BLaER1 (cell line): ENCODE measurements around the gene TM4SF5.

Experiments used
- H3K27ac ChIP-seq: shearing (Covaris generic); formaldehyde crosslinking; 2 replicates; pipeline ENCODE4 v1.8.1; 2022
- H3K27me3 ChIP-seq: shearing (Covaris generic); formaldehyde crosslinking; 2 replicates; pipeline ENCODE4 v1.8.1; 2022
- H3K36me3 ChIP-seq: shearing (Covaris generic); formaldehyde crosslinking; 2 replicates; pipeline ENCODE4 v1.8.1; 2022
- H3K4me1 ChIP-seq: shearing (Covaris generic); formaldehyde crosslinking; 2 replicates; pipeline ENCODE4 v1.8.1; 2022
- H3K4me2 ChIP-seq: shearing (Covaris generic); formaldehyde crosslinking; 2 replicates; pipeline ENCODE4 v1.8.1; 2022
- H3K4me3 ChIP-seq: shearing (Covaris generic); formaldehyde crosslinking; 2 replicates; pipeline ENCODE4 v1.8.1; 2022
- H3K9ac ChIP-seq: shearing (Covaris generic); formaldehyde crosslinking; 2 replicates; pipeline ENCODE4 v1.8.1; 2022
- H3K9me3 ChIP-seq: shearing (Covaris generic); formaldehyde crosslinking; 2 replicates; pipeline ENCODE4 v1.8.1; 2022
- H4K20me1 ChIP-seq: shearing (Covaris generic); formaldehyde crosslinking; 2 replicates; pipeline ENCODE4 v1.8.1; 2022
- Cebpa-rat ChIP-seq: shearing (Covaris generic); IDR thresholded peaks from 2 replicates; pipeline ENCODE4 v1.8.1; 2022

The TM4SF5 gene, protein sequence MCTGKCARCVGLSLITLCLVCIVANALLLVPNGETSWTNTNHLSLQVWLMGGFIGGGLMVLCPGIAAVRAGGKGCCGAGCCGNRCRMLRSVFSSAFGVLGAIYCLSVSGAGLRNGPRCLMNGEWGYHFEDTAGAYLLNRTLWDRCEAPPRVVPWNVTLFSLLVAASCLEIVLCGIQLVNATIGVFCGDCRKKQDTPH

DNA sequence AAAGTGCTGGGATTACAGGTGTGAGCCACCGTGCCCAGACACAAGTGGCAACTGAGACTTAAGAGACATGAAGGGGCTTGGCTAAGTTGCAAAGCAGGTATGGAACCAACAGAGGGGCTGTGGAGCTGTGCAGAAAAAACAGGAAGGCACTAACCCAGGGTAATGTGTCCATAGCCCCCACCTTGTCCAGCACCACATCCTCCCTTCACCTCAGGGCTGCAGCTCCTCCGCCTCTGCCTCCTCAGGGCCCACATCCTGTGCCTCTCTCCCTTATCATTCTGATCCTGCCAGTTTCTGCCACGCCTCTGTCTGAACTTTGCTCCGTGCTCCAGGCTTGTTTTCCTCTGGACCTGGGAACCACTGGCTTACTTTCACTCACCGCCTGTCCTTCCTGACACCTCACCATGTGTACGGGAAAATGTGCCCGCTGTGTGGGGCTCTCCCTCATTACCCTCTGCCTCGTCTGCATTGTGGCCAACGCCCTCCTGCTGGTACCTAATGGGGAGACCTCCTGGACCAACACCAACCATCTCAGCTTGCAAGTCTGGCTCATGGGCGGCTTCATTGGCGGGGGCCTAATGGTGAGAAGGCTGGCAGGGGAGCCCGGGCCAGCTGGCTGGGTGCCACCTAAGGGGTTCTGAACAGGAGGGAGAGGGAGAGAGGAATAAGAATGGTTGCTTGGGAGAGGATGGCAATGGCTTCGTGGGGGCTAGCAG is at the start of gene TM4SF5:
Gene TM4SF5, plus strand, starts transcription at position 368 of the 716 bp plus-strand sequence. Its CDS starts 37 bp downstream, at position 405.
- Histone ChIP-seq H3K4me2 (peak within 1 kb of the TSS; percentile 73), H3K27me3 (no peaks in the 10 kb centered on the region), H3K4me3 (no peak within 1 kb of the TSS), H3K9me3 (no peaks in the 10 kb centered on the region), H3K4me1 (peaks cover 67% of the 10 kb centered on the region), H4K20me1 (no peaks in the 10 kb centered on the region), H3K27ac (peak within 1 kb of the TSS; percentile 81), H3K36me3 (no peaks in the 10 kb centered on the region), H3K9ac (no peak within 1 kb of the TSS)
- TF ChIP-seq Cebpa-rat = no peak

DNA sequence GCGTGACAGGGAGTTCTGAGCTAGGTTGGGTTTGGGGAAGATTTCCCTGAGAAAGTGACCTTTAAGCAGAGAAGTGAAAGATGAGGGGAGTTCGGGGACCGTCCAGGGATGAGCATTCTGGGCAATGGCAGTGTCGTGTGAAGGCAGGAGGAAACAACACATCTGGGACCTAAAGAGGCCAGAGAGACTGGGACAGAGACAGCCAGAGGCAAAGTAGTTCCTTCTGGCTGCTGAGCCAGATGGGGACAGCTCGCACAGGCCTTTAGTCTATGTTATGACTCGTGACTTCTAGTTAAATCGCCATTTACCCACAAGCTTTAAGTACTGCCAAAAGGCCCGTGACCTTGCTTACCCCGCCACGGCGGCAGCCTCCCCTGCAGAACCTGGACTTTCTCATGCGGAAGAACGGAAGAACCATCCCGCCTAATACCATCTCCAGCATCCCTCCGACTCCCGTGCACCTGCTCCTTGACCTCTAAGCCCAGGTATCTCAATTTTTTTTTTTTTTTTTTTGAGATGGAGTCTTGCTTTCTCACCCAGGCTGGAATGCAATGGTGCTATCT is 48.9 kb upstream of the TM4SF5 start:
- no peak for TF ChIP-seq Cebpa-rat
- Histone ChIP-seq H4K20me1 (no peaks in the 10 kb centered on the region), H3K4me3 (no peak overlapping the region), H3K4me1 (peaks cover 25% of the 10 kb centered on the region), H3K27ac (no peak overlapping the region), H3K9me3 (peaks cover 20% of the 10 kb centered on the region), H3K27me3 (no peaks in the 10 kb centered on the region), H3K9ac (no peak overlapping the region), H3K4me2 (no peak overlapping the region), H3K36me3 (peaks cover 43% of the 10 kb centered on the region)

DNA sequence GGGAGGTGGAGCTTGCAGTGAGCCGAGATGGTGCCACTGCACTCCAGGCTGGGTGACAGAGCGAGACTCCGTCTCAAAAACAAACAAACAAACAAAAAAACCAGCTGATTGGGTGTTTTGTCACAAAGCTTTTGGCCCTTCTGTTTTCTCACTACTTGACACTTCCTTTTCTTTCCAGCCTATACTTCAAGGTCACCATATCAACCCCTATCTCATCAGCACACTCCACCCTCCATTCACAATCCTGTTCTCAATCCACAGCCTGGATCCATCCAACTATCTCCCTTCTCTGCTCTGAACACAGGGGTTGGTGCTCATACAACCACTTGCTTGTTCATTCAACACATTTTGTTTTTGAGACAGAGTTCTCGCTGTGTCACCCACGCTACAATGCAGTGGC is 47.0 kb upstream of the TM4SF5 start:
- no peak overlapping the region for H3K4me2 ChIP-seq
- no peak overlapping the region for H3K9ac ChIP-seq
- H3K4me1 ChIP-seq = peaks cover 6% of the 10 kb centered on the region
- peaks cover 24% of the 10 kb centered on the region for H3K36me3 ChIP-seq
- no peak overlapping the region for H3K4me3 ChIP-seq
- no peaks in the 10 kb centered on the region for H4K20me1 ChIP-seq
- H3K27ac ChIP-seq = no peak overlapping the region
- H3K27me3 ChIP-seq = no peaks in the 10 kb centered on the region
- no peak for TF ChIP-seq Cebpa-rat
- H3K9me3 ChIP-seq = peaks cover 6% of the 10 kb centered on the region

DNA sequence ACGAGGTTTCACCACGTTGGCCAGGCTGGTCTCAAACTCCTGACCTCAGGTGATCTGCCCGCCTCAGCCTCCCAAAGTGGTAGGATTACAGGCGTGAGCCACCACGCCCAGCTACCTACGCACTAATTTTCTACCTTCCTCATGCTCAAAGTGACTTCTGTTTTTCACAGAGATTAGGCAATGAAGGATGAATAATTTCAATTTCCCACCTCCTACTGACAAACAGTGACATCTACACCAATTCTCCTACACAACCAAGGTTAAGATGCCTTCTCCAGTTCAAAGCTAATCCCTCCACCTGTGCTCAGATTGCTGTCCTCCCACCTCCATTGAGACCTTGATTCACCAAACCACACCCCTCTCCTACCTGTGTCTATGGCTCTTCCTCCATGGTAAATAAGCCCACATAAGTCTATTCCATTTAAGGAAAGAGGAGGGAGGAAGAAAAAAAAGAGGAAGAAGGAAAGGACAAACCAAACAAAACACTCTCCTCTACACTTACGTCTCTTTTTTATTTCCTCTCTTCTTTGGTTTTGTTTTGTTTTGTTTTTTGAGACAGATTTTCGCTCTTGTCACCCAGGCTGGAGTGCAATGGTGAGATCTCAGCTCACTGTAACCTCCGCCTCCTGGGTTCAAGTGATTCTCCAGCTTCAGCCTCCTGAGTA is 45.9 kb upstream of the TM4SF5 start:
- no peak overlapping the region for H3K4me3 ChIP-seq
- no peaks in the 10 kb centered on the region for H3K27me3 ChIP-seq
- H3K36me3 ChIP-seq = peaks cover 14% of the 10 kb centered on the region
- no peak overlapping the region for H3K27ac ChIP-seq
- TF ChIP-seq Cebpa-rat = no peak
- peaks cover 4% of the 10 kb centered on the region for H3K4me1 ChIP-seq
- H3K4me2 ChIP-seq = no peak overlapping the region
- H3K9ac ChIP-seq = no peak overlapping the region
- H3K9me3 ChIP-seq = no peaks in the 10 kb centered on the region
- H4K20me1 ChIP-seq = no peaks in the 10 kb centered on the region

DNA sequence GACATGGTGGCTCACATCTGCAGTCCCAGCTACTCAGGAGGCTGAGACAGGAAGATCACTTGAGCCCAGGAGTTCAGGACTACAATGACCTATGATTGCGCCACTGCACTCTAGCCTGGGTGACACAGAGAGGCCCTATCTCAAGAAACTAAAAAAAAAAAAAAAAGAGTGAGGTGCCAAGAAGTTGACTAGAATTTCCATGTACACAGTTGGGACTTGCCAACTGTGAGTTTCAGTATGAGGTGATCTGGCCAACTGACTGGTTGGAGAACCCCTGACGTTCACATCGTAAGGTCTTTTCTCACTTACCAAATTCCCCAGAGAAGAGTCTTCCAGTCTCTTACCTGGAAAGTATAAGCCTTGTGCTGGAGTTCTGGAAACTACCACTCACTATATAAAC is 43.6 kb upstream of the TM4SF5 start:
- Histone ChIP-seq H3K4me3 (no peak overlapping the region), H3K4me1 (peaks cover 22% of the 10 kb centered on the region), H4K20me1 (no peaks in the 10 kb centered on the region), H3K27ac (no peak overlapping the region), H3K27me3 (no peaks in the 10 kb centered on the region), H3K9me3 (no peaks in the 10 kb centered on the region), H3K9ac (no peak overlapping the region), H3K4me2 (no peak overlapping the region), H3K36me3 (no peaks in the 10 kb centered on the region)
- TF ChIP-seq Cebpa-rat = no peak

DNA sequence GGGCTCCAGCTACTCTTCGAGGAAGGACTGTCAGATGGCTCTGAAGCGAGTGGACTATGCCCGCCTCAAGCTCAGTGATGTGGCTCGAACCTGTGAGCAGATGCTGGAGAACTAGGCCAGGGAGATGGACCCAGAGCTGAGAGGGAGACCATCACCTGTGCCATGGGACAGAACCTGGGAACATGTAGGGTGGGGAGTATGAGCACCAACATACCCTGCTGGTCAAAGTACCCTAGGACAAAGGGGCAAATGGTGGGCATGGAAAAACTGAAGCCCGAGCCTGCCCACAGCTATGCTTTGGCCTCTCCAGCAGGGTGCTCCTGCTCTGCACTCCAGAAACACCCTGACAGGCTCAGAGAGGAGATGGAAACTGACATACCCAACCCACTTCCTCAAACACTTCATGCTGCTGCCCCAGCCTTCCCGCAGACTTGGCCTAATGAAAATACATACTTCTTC is 38.6 kb upstream of the TM4SF5 start:
- Histone ChIP-seq H3K9ac (no peak overlapping the region), H4K20me1 (peaks cover 1% of the 10 kb centered on the region; the same call in 1 of the 2 replicates), H3K4me3 (no peak overlapping the region), H3K9me3 (no peaks in the 10 kb centered on the region), H3K27me3 (peaks cover 28% of the 10 kb centered on the region), H3K27ac (no peak overlapping the region), H3K36me3 (no peaks in the 10 kb centered on the region), H3K4me2 (peak overlapping the region; percentile 90), H3K4me1 (peaks cover 36% of the 10 kb centered on the region)
- no peak for TF ChIP-seq Cebpa-rat

DNA sequence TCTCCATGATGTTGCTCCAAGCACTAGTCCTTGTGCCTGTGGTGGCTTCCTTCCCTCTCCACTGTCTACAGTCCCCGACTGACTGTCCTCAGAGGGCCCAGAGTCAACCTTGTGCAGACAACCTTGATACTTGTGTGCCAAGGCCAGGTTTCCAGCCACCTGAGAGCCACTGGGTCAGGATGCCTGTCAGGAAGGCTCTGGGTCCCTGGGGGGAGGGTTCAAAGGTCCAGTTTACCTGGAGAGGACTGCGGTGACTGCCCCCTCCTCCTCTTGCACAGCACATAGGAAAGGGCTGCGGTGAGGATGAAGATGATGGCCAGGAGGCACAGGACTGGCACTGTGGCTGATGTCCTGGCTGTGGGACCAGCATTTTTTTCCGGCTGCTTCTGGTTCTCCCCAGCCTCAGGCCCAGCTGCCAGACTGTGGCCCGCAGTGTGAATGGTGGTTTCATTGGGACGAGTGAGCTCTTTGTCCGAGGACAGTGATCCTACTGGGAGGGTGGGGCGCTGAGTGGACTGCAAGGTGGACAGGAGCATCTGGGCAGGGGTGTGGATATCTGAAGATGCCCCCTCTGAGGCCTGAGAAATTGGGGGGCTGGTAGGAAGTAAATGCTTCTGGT is 36.7 kb upstream of the TM4SF5 start:
- H3K9me3 ChIP-seq = no peaks in the 10 kb centered on the region
- H4K20me1 ChIP-seq = peaks cover 20% of the 10 kb centered on the region
- no peak overlapping the region for H3K4me3 ChIP-seq
- H3K27me3 ChIP-seq = peaks cover 47% of the 10 kb centered on the region
- TF ChIP-seq Cebpa-rat = no peak
- H3K36me3 ChIP-seq = no peaks in the 10 kb centered on the region
- H3K27ac ChIP-seq = no peak overlapping the region
- H3K9ac ChIP-seq = no peak overlapping the region
- H3K4me2 ChIP-seq = no peak overlapping the region
- H3K4me1 ChIP-seq = peaks cover 53% of the 10 kb centered on the region

DNA sequence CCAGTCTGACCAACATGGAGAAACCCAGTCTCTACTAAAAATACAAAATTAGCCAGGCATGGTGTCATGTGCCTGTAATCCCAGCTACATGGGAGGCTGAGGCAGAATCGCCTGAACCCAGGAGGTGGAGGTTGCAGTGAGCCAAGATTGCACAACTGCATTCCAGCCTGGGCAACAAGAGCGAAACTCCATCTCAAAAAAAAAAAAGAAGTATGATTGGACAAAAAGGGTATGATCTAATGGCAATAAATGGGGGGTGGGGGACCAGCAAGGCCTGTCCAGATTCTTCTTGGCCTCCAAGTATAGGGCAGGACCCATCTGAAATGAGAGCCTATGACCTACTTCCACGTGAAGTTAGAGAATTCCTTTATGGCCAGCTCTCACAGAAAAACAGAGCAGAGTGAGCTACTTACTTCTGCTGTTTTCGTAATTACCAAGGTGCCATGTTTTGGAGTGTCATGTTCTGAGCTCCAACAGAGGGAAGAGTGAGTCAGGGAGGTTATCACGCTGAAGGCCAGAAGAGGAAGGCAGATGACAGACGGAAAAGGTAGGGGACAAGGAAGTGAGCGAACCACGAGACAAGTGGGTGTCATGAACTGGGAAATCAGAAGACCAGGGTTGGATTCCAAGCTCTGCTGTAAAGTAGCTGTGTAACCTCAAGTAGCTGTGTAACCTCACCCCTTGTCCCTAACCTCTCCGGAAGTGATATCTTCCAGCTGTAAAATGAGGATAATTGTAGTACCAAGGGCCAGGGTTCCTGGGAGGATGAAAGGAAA is 35.6 kb upstream of the TM4SF5 start:
- Histone ChIP-seq H3K9ac (no peak overlapping the region), H4K20me1 (peaks cover 28% of the 10 kb centered on the region), H3K27me3 (peaks cover 58% of the 10 kb centered on the region), H3K27ac (no peak overlapping the region), H3K36me3 (no peaks in the 10 kb centered on the region), H3K4me3 (no peak overlapping the region), H3K9me3 (no peaks in the 10 kb centered on the region), H3K4me2 (no peak overlapping the region), H3K4me1 (peaks cover 50% of the 10 kb centered on the region)
- no peak for TF ChIP-seq Cebpa-rat
